ENCODE data around the gene BID.
A peak's percentile ranks its signal among the peaks of the same experiment; 100 is the strongest.

Gene BID

DNA sequence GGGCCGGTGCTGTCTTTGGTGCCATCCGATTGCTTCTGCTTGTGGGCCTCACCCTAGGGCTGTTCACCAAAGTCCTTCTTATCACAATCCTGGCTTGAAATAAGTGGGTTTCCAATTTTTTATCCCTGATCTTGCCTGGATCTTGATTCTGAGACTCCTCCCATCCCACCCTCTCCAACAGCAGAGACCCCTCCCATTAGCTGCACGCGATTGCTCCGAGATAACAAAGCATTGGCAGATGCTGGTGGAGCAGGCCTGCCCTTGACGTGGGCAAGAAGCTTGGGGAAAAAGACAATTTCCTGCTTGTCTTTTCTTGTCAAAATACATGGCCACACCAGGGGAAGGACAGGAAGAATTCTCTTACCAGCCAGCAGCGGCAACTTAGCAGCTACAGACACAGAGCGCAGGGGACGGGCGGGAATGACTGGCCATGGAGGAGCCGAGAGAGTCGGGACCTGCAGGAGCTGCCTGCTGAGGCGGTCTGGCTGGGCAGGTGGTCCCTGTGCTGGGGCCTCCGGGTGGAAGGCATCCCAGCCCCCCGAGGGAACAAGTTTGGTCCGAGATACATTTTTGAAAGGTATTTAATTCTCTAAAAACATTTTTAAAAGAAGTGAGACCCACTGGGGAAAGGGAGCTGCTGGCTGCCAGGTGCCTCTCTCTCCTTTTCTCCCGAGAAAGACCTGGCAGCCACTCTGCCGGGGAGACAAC is 9.7 kb upstream of the BID start:
- DNase-seq (ENCODE audit: low read depth) = no peak

DNA sequence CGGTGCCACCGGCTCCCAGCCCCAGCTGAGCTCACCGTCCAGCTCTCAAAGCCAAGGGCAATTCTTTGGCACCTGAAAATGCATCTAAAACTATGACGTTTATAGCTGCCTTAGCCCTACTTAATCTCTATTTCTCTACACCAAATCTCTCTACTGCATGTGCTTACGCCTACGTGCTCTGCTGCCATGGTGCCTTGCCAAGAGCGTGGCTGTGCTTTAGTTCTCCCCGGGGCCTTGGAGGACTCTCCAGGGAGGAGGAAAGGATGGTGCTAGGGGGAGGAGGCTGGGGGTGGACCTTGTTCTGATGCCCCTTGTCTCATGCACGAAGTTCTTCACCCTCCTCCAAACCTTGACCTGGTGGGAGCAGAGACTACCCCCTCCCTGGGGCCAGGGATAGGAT is 9.0 kb upstream of the BID start:
- DNase-seq (ENCODE audit: low read depth) = no peak

DNA sequence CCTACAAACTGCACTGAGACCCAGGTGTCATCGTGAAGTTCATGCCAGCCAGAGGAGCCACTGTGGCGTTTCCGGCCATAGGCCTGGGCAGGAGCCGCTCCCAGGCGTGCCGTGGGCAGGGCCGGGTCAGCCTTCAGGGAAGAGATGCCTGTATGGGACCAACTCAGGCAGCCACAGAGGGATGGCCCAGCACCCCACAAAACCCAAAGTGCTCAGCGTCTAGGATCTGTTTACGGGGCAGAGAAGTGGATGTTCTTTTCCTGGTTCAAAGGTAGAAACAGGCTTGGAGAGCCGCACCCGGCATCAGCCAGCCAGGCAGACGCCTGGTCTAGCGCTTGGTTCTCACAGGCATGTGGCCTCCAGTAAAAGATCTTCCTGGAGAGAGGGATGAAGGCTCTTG is 8.4 kb upstream of the BID start:
- no peak for DNase-seq (ENCODE audit: low read depth)

DNA sequence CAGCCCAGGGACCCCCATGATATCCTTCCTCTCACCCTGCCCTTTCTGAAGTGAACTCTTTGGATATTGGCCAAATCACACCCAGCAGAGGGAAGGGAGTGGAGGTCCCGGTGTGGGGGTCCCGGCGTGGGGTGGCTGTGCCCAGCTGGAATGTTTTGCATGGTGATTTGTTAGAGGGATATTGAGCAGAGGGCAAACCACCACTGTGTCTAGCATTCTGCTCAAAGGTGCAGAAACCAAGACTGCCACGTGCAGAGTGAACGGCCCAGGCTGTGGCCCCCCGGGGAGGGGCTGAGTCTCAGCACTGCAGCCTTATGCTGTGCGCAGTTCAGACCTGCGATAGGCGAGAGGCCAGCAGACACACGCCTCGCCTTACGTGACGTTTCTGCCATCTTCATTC is 7.9 kb upstream of the BID start:
- no peak for DNase-seq (ENCODE audit: low read depth)

DNA sequence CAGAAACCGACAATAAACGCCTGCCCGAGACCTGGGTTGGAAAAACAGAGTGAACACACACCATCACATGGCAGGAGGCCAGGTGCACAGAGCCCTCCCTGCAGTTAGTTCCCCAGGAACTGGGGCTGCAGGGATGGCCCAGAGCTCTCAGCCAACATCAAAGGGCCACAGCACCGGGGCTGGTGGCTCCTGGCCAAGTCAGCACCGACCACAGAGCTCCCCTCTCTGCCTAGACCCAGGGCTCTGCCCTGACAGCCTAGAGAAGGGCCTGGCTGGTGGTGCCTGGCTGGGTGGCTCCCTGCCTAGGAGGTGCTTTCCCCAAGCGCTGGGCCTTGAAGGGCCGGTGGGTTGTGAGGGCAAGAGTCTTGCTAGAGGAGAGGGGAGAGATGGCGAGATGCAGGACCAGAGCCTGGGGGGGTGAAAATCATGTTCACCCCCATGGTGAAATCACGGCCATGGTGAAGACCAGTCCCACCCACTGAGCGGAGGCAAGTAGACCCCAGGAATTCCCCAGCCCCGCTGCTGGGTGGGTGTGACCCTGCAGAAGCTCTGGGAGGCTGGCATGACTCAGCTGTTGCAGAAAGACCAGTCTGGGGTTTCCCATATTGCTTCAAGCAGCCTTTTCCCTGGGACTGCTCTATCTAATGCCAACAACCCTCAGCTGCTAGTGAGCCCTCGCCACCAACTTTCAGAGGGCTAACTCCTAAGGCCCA is 7.2 kb upstream of the BID start:
- no peak for DNase-seq (ENCODE audit: low read depth)

DNA sequence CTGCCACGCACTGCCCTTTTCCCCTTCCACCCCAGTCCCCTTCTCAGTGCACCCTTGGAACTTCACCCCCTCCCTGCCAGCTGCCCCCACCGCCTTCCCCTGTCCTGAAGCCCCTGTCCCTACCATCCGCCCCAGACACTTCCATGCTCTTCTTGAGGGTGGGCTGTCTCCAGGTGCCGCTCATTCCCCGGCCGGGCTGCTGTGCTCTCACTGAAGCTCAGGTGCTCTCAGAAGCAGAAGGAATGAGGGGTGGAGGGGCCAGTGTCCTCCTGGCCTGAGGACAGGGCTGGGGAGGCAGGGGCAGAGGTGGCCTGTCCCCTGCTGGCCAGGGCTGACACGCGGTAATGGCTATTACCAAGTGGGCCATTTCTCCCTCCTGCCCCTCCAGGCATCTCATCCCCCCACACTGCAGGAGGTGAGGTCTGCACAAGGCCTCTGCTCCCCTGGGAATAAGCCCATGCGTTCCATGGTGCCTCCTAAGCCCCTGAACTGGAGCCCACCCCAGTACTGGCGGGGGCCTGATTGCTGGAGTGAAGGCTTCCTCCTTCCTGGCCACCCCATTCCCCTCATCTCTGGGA is 6.6 kb upstream of the BID start:
- no peak for DNase-seq (ENCODE audit: low read depth)

DNA sequence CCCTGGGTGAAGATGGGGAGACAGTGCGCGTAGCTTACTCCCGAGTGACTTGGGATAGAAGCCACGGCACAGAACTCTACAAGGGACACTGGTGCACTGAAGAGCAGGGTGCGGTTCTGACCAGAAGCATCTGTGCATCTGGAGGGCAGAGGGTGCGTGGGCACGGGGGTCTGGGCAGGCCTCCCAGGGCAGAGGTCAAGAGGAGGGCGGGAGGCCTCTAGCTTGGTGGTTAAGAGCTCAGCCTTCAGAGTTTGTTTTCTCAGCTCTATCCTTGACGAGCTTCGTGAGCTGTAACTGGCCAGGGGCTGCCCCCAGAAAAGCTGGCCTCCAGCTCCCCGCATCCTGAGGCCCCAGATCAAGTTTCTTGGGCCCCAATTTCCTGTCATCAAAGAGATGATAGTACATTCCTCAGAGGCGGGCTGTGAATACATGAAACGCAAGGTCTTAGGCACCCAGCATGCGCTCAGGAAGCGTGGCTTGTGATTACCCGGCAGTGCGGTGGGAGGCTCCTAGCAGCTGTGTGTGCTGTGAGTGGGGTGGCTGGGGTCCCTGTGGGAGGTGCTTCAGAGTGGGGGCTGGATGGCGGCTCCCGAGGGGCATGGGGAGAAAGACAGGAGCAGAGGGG is 6.0 kb upstream of the BID start:
- DNase-seq (ENCODE audit: low read depth) = no peak

DNA sequence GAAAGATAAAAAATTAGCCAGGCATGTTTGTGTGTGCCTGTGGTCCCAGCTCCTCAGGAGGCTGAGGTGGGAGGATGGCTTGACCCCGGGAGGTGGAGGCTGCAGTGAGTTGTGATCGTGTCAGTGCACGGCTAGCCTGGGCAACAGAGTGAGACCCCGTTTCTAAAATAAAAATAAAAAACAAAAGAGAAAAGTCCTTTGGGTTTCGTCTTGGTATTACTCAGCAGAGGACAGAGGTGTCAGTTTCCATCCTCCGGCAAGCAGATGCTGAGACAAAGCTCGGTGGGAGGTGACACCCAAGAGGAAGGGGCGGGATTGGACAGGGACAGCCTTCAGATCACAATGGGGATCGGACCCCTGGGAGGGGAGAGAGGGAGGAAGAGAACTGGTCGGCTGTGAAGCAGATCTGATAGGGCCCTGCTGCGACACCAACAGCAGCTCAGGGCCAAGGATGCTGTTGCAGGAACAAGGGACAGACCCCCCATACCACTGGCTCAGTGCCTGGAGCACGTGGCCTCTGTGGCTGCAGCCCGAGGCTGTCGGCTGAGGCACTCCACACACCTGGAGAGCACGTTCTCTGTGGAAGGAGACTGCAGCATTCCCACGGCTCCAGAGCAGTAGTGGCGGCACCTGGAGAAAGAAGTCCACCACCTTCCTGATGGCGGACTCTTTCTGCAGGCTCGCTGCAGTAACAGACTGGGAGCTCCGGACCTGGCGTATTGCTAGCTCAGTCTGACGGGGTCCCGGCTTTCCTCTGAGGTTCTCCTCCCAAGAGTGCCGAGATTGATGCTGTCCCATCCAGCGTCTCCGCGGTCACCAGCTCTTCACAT is 5.2 kb upstream of the BID start:
- no peak for DNase-seq (ENCODE audit: low read depth)

DNA sequence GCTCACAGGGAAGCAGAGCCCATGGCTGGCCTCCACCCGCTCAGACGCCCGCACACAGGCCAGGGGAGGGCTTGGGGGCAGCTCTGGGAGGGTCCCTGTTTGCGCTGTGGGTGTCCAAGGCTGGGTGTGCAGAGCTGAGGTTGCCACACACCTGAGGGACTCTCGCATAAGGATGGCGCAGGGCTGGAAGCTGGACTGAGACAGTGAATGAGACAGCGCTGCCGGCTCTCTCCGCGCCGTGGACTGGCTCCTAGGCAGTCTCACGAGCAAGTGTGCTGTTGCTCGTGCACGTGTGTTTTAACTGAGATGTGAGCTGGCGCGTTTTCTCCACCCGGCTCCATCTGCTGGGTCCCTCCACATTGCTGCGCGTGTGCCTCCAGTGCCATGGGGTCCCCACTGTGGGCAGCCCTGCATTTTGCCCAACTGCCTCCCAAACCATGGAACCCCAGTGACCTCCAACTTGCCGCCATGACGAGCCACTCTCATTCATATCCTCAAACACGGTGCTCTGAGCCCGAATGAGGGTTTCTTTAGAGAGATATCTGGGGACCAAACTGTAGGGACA is 4.2 kb upstream of the BID start:
- DNase-seq (ENCODE audit: low read depth) = no peak

DNA sequence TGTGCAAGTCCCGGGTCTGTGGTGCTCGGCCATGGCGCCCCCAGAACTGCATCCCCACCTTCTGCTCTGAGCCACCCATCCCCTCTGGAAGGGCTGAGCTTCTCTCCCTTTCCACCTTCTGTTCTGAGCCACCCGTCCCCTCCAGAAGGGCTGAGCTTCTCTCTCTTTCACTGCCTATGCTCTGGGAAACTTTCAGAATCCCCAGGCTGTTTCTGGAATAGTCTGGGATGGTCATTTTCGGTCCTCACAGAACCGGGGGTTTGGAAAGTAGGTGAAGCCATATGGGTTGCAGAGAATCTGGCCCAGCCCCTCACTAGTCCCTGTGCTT is 3.4 kb upstream of the BID start:
- DNase-seq (ENCODE audit: low read depth) = no peak

DNA sequence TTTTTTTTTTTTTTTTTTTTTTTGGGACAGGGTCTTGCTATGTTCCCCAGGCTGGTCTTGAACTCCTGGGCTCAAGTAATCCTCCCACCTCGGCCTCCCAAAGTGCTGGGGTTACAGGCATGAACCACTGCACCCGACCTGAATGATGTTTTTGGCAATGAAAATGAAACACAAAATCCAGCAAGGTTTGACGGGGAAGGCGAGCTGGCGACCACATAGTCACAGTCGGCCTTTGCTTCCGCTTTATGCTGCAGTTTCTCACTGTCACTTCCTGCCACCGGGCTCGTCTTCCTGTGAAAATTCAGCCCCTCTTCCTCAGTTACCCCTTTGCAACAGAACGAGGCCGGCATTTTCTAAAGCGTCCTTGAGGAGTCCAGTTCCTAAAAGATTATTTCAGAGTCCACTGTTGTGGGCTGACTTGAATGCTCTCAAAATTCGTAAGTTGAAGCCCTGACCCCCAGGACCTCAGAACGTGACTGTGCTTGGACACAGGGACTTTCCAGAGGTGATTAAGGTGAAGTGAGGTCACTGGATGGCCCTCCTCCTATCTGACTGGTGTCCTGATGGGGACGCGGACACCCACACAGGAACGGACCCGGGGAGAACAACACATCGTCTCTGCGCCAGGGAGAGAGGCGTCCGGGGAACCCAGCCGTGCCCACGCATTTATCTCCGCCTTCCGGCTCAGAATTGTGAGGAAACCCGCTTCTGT is 2.9 kb upstream of the BID start:
- peak; percentile 44 for DNase-seq (ENCODE audit: low read depth)

DNA sequence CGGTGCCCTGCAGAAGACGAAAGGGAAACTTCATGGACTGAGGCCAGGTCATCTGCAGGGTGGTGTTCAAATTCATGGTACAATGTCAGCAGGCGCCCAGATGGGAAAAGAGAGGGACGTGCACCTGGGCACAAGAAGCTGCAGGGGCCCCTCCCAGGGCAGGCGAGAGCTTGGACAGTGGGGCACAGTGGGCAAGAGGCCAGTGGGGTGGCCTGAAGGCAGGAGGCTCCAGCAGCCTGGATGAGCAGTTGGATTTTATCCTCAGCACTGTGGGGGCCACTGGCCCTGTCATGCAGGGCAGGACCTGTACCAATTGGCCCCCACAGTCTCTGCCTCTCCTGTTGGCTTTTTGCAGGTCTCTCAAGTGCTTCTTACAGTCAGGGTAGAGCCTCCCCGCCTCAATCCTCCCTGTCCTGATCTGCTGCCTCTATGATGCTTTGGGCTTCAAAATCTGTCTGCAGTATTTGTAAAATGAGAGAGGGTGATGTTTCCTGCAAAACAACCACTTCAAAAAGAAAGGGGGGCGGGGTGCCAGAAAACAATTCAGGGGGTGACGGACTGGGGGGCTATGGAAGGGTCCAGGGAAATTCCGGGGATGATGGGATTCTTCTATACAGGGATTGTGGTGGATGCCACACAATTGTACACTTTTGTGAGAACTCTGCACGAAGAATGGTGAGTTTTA is 1.7 kb upstream of the BID start:
- DNase-seq (ENCODE audit: low read depth) = no peak

DNA sequence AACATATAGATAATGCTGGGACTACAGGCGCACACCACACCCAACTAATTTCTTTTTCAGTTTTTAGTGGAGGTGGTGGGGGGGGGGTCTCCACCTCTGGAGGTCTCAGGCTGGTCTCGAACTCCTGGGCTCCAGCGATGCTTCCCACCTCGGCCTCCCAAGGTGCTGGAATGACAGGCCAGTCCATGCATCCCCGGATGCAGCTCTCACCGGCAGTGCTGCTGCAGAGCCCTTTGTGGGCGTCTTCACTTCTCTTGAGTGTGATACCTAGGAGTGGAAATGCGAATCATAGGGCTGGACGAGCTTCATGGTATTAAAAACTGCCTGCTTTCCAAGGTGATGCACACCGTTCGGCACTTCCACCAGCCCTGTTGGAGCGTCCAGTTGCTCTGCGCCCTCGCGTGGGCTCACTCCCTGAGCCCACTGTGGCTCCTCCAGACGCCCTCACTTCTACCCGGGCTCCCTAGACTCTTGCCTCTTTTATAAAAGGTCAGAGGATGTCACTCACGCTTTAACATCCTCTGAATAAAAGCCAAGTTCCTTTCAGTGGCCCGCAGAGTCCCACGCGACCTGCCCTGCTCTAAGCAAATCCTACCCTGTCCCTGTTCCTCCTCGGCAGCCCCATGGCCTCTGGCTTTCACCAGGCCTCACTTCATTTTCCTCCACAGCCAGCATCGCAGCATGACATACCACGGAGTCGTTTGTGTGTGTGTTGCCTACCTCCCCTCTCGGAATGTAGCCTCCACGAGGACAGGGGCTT is 837 bp upstream of the BID start:
- no peak for DNase-seq (ENCODE audit: low read depth)

DNA sequence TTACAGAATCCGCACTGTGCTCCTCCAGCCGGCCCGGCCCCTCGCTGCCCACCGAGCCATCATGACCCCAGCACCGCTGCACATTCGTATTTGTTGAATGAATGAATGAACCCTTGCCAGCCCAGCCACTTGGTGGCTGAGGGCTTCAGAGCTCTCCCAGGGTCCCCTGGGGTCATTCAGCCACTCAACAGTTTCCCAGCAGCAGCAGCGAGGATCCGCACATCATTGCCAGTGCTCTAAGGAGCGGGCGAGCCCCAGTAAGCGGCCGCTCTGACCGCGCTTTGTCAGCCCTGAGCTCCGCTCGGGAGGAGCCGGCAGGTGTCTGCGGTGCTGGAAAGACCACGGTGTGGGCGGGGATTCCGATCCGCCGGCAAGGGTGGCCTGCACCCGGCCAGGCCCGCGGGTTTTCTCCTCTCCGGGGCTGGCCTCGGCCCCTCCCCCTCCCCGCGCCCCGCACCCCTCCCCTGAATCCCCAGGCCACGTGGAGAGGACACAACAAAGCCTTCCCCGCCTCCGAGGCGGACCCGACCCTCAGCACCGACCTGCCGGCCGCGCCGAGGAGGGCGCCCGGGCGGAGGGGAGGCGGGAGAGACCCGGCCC is 563 bp downstream of the BID start:
- DNase-seq (ENCODE audit: low read depth) = peak; percentile 30

DNA sequence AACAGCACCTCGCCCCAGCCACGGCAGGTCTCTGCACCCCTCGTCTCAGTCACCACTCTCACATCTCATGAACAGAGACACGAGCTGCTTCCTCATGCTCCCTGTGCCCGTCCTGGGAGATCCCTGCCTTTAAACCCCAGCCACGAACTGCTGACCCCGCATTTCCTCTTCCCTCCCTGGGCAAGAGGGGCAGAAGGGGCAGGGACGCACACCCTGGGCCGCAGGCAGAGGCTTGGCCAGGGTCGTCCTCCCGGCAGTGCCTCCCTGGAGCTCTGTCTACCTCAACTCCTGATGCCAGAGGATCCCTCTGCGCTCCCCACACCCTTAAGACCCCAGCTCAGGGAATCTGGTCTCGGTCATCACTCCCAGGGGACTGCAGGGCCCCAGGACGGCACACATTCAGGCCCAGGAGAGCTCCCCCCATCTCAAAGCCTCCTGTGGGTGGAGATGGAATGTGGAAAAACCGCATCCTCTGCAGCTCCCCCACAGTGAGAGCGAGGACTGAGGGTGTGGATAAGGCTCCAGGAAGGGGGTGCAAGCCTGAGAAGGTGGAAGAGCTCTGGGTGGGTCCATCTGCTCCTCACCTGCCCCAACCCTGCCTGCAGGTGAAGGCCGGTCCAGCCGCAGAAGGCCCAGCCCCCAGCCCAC is 1.2 kb downstream of the BID start:
- DNase-seq (ENCODE audit: low read depth) = no peak

DNA sequence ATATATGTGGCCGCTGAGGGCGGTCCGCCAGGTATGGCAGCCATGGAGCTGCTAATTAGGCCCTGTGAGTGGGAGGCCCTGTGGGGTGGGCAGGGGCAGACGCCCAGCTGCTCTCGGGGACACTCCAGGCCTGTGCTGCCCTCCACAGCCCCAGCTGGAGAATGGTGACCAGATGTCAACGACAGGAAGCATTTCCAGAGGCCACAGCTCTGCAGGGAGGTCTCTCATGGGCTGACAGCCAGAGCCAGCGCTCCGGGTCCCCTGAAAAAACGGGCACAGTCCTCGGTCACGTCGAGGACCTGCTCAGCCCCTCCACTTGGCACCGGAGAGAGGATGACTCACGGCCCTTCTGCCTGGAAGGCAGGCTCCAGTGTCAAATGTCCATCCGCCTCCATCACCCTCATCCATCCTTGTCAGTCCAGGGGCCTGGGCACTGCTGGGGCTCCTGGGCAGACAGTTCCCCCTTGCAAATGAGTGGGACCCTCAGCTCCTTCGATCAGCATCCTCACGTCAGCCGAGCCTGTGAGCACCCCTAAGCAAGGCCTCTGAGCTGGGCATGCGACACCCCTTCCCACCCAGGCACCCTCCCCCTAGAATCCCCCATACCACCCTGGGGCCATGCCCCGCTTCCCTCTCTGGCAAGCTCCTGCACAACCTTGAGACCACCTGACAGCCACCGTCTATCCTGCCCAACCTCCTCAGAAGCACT is 1.9 kb downstream of the BID start:
- no peak for DNase-seq (ENCODE audit: low read depth)

DNA sequence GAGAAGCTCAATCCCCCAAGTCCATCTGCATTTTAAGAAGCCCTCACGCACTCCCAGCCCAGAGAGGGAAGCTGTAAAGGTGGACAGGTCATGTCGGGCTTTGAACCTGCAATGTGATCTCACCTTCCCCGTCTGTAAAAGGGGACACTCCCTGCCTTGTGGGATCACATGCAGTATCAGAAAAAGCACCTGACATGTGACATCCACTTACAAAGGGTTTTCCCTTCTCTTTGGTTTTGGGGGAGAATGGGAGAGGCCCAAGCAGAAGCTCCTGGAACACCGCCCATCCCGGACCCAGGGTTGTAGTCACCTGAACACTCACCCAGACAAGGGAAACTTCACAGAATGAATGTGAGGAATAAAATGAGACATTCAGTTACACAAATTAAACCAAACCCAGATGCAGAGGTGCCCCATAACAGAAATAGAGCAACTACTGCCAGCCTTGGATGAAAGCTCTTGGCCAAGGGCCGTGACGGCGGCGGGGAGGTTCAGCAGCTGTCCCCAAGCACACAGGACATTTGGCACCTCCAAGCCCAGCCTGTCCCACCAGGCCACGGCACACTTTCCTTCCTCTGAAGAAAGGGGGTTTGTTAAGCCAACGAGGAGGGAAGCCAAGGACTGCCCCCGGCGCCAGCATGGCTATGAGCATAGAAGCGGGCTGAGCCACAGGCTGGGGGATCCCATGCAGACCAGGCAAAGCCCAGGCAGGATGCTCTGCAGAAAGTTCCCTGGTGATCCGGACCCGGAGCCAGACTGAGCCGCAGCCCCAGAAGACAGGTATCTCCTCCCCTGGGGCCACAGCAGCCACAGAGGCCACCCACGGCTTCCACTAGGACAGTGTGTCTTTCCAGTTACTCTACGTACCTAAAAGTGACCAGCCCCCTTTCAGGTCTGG is 3.8 kb downstream of the BID start:
- no peak for DNase-seq (ENCODE audit: low read depth)
